Prostate gland (tissue), 2 donors: ENCODE results near the gene TRPV5.

ENCODE experiments used
- POLR2AphosphoS5 ChIP-seq: sonication (generic); formaldehyde crosslinking; IDR thresholded peaks from one replicate; pipeline ENCODE4 v1.6.1; 2017; ENCODE audit warnings: antibody characterized with exemption
- TF ChIP-seq, protein P1 (sequence below), 4 experiments: fragments of 200-600 bp in 2 of 4; fragments of 450-650 bp in 2 of 4; sonication (generic) in 2 of 4; IDR thresholded peaks; 1 replicate in 3 of 4; 2 replicates in 1 of 4; pipeline ENCODE4 v1.5.1; 2016 to 2019; ENCODE audit warnings: antibody characterized with exemption in 4 of 4, mild to moderate bottlenecking in 2 of 4, moderate library complexity in 2 of 4

- no peak for TF ChIP-seq POLR2AphosphoS5
- TF ChIP-seq, protein P1, sequence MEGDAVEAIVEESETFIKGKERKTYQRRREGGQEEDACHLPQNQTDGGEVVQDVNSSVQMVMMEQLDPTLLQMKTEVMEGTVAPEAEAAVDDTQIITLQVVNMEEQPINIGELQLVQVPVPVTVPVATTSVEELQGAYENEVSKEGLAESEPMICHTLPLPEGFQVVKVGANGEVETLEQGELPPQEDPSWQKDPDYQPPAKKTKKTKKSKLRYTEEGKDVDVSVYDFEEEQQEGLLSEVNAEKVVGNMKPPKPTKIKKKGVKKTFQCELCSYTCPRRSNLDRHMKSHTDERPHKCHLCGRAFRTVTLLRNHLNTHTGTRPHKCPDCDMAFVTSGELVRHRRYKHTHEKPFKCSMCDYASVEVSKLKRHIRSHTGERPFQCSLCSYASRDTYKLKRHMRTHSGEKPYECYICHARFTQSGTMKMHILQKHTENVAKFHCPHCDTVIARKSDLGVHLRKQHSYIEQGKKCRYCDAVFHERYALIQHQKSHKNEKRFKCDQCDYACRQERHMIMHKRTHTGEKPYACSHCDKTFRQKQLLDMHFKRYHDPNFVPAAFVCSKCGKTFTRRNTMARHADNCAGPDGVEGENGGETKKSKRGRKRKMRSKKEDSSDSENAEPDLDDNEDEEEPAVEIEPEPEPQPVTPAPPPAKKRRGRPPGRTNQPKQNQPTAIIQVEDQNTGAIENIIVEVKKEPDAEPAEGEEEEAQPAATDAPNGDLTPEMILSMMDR (IDR thresholded peaks at IDR 0.05) = no peak
Measured at GRCh38 chr7:142916508-142916907, 17.0 kb downstream of the TRPV5 start.
